GM12873 (cell line): ENCODE data around the gene WT1.

Source experiments
- CTCF ChIP-seq: IDR thresholded peaks from 2 replicates; pipeline ENCODE4 v1.5.1; 2012; ENCODE audit warnings: low read depth, mild to moderate bottlenecking, moderate library complexity, low read length, control low read depth; ENCODE audit not compliant: insufficient read depth; ENCODE audit errors: missing control alignments

Gene WT1

GRCh38 chr11:32435511-32435941 is at the start of gene WT1:
WT1 (minus strand) TSS chr11:32435539.
- no peak for TF ChIP-seq CTCF

DNA sequence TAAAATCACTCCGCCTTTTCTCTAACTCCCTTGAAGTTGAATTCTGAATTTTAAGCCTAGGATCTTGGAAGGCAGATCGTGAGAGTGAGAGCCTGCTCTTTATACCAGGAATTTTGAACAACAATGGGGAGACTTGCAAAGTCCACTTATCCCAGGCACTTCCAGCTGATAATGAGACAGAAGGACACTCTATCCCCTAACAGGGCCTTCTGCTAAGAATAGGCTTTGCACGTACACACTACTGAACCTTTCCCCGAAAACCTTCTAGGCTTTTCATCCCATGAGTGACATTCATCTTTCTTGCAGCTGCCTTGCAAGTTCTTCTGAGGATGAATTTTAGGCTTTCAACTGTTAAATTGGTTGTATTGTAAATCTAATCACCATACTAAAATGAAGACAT is 44.0 kb upstream of the WT1 start:
- TF ChIP-seq CTCF = no peak

DNA sequence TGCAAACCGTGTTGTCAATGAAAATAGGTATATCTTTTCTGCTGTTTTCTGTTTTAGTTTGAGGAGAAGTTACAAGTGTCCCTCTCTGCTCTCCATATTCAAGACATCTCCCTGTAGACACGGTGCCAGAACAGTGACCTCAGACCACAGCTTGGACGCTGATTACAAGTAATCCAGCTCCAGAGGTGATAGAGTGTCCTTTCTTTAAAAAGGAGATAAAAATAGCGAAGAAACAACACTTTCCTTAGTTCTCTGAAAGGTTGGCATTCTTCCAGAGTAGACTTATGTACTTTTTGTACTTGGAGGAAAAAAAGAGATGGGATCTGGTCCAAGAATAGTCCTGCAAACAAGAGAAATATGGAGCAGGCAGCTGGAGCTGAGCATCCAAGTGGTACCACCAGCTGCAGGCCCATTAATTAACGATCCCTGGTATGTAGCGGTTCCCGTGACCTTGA is 43.0 kb upstream of the WT1 start:
- TF ChIP-seq CTCF = no peak

- TF ChIP-seq CTCF = no peak
Observed at GRCh38 chr11:32473282-32473909, 38.1 kb upstream of the WT1 start.

GRCh38 chr11:32472226-32472625 is 36.9 kb upstream of the WT1 start:
- TF ChIP-seq CTCF = no peak

GRCh38 chr11:32471544-32471943 is 36.2 kb upstream of the WT1 start:
- TF ChIP-seq CTCF = peak; percentile 27

DNA sequence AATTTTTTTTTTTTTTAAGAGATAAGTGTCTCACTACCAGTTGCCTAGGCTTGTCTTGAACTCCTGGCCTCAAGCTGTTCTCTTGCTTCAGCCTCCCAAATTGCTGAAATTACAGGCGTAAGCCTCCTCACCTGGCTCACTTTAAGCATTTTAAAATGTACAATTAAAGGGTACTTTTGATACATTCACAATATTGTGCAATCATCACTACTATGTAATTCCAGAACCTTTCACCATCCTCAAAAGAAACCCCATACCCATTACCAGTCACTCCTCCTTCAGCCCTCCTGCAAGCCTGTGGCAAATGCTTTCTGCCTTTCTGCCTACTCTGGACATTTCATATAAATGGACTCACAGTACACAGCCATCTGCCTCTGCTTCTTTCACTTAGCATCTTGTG is 34.5 kb upstream of the WT1 start:
- TF ChIP-seq CTCF = no peak
